Cerebellar cortex (tissue), 1 donor: ENCODE data around the gene GAS2L3.

ENCODE experiments used
- DNase-seq: peaks from one replicate; pipeline ENCODE4 v3.0.0-alpha.2; 2015; ENCODE audit warnings: low spot score

GAS2L3 gene

DNA sequence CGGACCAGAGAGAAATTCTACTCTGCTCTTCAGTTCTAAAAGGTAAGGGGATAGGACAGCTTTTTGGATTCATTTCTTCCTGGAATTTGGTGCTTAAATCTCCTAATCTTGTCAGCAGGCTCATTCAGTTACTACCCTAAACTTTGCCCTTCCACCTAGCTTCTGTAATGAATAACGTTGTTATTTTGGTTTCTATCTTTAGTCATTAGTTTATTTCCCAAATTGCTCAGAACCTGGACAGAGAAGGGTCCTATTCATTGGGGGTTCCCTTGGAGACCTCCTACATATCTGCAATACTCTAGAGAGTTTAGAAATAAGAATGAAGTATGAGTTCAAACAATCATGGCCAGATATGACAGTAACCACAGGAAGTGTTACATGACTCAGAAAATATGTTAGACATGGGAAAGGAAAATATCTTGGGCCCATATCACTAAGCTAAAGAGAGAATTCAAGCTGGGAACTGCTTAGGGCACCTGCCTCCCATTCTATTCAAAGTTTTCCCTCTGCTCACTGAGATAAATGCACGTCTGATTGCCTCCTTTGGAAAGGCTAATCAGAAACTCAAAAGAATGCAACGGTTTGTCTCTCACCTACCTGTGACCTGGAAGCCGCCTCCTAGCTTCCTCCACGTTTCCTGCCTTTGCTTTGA is 87.9 kb downstream of the GAS2L3 start:
- no peak for DNase-seq

DNA sequence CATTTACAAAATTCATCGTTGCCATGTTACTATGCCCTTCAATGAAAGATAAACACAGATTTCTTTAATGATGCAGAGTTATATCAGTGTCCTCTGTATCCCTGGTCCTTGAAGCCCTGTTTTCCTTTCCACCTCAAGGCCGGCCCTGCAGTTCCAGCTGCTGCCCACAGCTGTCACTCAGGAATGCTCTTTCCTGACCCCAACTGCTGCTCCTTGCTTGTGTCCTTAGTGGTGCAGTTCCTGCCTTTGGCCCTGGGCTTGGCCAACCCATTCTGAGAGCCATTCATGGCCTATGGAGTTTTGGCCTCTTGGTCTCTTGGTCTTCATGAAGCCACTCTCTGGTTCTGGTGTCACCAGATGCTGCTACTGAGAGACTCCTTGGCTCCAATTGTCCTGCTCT is 93.1 kb downstream of the GAS2L3 start:
- DNase-seq = no peak

DNA sequence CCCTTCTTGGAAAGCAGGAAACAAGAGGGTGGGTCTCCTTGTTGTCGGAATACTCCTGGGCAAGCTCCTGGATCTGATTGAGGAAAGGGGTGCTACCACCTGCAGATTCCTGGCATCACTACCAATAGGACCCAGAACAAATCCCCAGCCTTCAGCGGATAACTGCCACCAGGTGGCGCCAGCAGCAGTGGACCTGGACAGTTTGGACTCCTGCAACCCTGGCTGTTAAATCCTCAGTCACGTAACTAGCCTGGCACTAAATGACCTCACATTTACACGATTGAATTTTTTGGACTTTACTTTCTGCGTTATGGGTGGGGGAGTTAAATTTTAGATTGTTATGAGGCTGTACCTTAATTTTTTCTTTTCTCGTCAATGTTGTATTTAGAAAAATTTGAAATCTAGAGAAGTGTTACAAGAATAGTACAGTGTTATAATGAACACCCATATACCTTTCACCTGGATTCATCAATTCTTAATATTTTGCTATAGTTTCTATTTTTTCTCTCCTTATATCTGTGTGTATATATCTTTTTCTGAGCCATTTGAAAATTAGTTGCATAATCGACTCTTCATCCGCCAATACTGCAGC is 95.6 kb downstream of the GAS2L3 start:
- DNase-seq = peak; percentile 48

DNA sequence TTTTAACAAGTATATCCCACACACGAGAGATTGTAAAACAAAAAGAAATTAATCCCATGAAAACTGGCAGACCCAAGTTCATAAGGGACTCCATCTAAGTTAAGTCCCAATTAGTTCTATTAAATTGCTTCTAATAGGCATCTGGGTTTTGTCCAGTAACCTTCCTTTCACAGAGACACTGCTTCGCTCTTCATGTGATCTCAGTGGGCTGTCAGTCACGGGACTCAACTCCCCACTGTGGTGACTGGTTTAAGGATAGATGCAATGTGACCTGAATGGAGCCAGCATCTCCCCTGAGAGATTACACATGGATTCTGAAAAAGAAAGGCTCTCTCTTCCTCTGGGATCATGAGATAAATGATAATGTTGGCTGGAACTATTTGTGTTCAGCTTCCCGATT is 96.4 kb downstream of the GAS2L3 start:
- DNase-seq = no peak

DNA sequence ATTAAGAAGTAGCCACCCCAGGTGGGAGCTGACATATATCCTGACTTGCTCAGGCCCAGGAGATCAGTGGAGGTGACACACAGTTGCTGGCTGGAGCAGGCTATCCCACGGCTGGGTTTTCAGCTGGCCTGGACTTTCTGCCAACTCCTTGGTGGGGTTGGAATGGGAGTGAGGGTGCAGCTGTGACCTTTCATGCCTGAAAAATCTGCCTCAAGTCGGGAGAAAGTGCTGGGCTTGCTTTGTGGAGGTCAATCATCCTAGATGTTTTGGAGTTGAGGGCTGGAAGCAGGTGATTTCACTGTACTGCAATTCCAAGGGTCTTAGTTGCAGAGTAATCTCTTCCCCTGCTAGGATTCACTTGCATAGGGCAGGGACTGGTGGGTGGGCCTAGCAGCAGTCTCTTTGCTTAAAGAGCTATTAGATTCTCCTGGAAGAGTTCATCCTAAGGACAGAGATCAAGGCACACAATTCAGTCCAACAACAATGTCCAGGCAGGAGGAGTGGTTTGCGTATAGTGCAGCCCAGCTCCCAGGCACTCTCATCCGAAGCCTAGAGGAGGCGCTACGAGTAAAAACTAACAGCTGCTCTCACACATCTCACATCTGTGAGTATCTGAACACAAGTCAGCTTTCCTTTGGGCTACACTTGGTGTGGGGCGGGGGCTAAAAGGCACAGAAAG is 98.1 kb downstream of the GAS2L3 start:
- DNase-seq = peak; percentile 14

DNA sequence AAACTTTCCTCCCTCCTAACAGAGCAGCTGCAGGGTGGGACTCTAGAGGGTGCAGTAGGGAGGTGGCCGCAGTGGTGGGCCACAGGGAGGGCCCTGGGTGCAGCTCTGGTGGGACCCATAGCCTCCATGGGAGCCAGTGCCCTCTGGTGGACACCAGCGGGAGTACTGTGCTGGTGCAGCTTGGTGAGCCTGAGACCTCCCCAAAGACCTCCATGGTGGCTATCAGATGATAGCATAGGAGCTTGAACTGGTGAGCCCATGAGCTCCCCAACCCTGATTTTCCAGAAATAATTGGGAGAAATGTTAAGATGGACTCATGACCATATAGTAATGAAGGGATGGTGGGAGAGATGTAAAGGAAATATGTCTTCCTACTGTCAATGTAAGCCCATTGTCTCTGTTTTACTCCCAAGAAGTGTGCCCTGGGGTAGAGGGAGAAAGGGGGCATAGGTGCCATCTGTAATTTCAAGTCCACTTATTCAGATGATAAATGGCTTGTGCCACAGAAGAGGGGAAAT is 98.7 kb downstream of the GAS2L3 start:
- DNase-seq = peak; percentile 17

DNA sequence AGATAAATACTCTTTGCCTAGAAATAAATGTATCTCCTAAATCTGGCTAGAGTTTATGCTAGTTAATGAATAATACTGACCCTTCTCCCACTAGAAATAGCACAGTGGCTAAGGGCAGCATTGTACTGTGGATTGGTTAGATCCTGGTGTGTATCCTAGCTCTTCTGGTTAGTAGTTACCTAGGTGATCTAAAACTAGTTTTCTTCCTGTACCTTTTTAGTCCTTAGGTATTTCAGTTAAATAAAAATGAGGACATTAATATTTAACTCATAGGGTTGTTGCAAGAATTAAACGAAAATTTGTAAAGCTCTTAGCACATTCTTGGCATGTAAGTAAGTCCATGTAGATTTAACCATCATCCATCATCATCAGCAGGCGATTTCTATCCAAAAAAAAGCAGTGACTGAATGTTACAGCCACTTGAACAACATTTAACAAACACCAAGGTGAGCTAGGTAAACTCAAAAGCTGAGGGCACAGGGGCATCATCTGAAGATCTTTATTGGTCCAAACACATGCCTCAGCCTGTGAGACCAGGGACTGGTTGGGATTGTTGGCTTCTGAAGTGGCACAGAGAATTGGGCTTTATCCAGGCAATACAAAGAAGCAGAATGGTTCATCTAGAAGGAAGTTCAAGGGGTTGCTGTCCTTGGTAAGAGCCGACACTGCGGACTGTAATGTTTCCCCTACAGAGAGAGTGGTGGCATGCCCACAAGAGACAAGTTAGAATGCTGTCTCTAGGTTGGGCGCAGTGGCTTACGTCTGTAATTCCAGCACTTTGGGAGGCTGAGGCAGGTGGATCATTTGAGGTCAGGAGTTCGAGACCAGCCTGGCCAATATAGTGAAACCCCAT is 100.8 kb downstream of the GAS2L3 start:
- DNase-seq = no peak
